ENCODE data around the gene CDC73. TPM values are rescaled to one million over a fixed set of nuclear protein-coding genes. Genes with fewer than 3 reads are reported as not detected.
"Not testable (repeated sequence)": the region's sequence is repeated elsewhere in the genome, so short reads cannot be mapped to it uniquely, and the experiment has no call there.

CDC73 gene
- polyA plus RNA-seq, 1 donor (not counting 4 experiments of a cell fraction or from before 2014, with no cell fraction given), result 45.3 TPM

DNA sequence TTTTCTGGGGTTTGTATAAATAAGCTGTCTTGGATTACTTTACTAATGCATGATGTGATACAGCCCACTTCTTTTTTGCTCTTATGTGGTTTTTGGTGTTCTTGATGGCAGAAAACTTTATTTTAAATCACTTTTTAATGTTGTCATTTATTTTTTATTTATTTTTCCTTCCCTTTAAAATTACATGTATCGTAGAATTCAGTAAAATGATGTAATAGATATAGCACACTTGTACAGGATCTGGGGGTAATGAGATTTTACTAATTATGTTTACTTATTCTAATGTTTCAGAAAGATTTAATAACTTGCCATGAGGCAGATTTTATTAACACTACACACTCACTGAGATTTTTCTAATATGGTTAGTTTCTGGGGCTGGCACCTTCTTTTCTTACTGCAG is 65.3 kb downstream of the CDC73 start:
- Histone ChIP-seq H3K79me2 (ENCODE audit: control insufficient read depth, insufficient read depth, low read length) (peaks cover 66% of the 10 kb centered on the region), H3K9me3 (ENCODE audit: control insufficient read depth, low read depth, low read length) (no peaks in the 10 kb centered on the region), H3K4me1 (ENCODE audit: control insufficient read depth, extremely low read depth, insufficient read depth, low read length) (peaks cover 15% of the 10 kb centered on the region), H2AFZ (ENCODE audit: control insufficient read depth, low read length) (no peak overlapping the region), H3K27ac (ENCODE audit: control insufficient read depth, insufficient read depth, low read length) (no peak overlapping the region), H3K9me1 (ENCODE audit: control insufficient read depth, extremely low read depth, insufficient read depth, low read length) (no peaks in the 10 kb centered on the region), H3K4me3 (ENCODE audit: control insufficient read depth in 2 of 3, extremely low read depth in 1 of 3, insufficient read depth in 2 of 3, low read depth in 1 of 3, low read length in 3 of 3) (no peak overlapping the region), H3K36me3 (ENCODE audit: control insufficient read depth in 2 of 2, extremely low read depth in 1 of 2, insufficient read depth in 2 of 2, low read length in 2 of 2) (no peaks in the 10 kb centered on the region), H3K27me3 (ENCODE audit: control insufficient read depth, extremely low read depth, insufficient read depth, low read length) (no peaks in the 10 kb centered on the region), H4K20me1 (ENCODE audit: control insufficient read depth, extremely low read depth, insufficient read depth, low read length) (peaks cover 4% of the 10 kb centered on the region), H3K4me2 (ENCODE audit: control insufficient read depth, extremely low read depth, insufficient read depth, low read depth, low read length) (no peak overlapping the region), H3K9ac (ENCODE audit: control insufficient read depth, extremely low read depth, insufficient read depth, low read length) (no peak overlapping the region)
- dilution Hi-C loops (cut with MboI; ENCODE audit: extremely low pct_ligation_motif_present, low sequenced_read_pairs), result no loop called here
- DNase-seq (ENCODE audit: low read depth, low spot score) (no peak), FAIRE-seq (no peak)
- TF ChIP-seq EZH2 (IDR thresholded peaks at IDR 0.05; ENCODE audit: low read length), result no peak
- TF ChIP-seq, protein P1, sequence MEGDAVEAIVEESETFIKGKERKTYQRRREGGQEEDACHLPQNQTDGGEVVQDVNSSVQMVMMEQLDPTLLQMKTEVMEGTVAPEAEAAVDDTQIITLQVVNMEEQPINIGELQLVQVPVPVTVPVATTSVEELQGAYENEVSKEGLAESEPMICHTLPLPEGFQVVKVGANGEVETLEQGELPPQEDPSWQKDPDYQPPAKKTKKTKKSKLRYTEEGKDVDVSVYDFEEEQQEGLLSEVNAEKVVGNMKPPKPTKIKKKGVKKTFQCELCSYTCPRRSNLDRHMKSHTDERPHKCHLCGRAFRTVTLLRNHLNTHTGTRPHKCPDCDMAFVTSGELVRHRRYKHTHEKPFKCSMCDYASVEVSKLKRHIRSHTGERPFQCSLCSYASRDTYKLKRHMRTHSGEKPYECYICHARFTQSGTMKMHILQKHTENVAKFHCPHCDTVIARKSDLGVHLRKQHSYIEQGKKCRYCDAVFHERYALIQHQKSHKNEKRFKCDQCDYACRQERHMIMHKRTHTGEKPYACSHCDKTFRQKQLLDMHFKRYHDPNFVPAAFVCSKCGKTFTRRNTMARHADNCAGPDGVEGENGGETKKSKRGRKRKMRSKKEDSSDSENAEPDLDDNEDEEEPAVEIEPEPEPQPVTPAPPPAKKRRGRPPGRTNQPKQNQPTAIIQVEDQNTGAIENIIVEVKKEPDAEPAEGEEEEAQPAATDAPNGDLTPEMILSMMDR (optimal IDR thresholded peaks at IDR 0.05 in 1 of 3, IDR thresholded peaks at IDR 0.05 in 1 of 3, conservative IDR thresholded peaks at IDR 0.05 in 1 of 3; ENCODE audit: extremely low read depth in 1 of 3, insufficient read depth in 2 of 3, low read length in 3 of 3), result no peak

DNA sequence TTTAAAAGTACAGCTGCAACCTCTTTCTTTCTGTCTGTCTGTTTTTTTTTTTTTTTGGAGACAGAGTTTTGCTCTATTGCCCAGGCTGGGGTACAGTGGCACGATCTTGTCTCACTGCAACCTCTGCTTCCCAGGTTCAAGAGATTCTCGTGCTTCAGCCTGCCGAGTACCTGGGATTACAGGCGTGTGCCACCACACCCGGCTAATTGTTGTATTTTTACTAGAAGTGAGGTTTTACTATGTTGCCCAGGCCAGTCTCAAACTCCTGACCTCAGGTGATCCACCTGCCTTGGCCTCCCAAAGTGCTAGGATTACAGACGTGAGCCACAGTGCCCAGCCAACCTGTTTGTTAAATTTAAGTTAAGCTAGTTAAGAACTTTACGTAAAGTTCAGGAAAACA is 67.1 kb downstream of the CDC73 start:
- H3K4me3 ChIP-seq (ENCODE audit: control insufficient read depth in 2 of 3, extremely low read depth in 1 of 3, insufficient read depth in 2 of 3, low read depth in 1 of 3, low read length in 3 of 3); DNase-seq (ENCODE audit: low read depth, low spot score); H4K20me1 ChIP-seq (ENCODE audit: control insufficient read depth, extremely low read depth, insufficient read depth, low read length); H3K36me3 ChIP-seq (ENCODE audit: control insufficient read depth in 2 of 2, extremely low read depth in 1 of 2, insufficient read depth in 2 of 2, low read length in 2 of 2); dilution Hi-C loops (cut with MboI; ENCODE audit: extremely low pct_ligation_motif_present, low sequenced_read_pairs); H3K9me1 ChIP-seq (ENCODE audit: control insufficient read depth, extremely low read depth, insufficient read depth, low read length); H3K9me3 ChIP-seq (ENCODE audit: control insufficient read depth, low read depth, low read length); H3K4me2 ChIP-seq (ENCODE audit: control insufficient read depth, extremely low read depth, insufficient read depth, low read depth, low read length); H3K9ac ChIP-seq (ENCODE audit: control insufficient read depth, extremely low read depth, insufficient read depth, low read length); H3K27ac ChIP-seq (ENCODE audit: control insufficient read depth, insufficient read depth, low read length); FAIRE-seq; H3K27me3 ChIP-seq (ENCODE audit: control insufficient read depth, extremely low read depth, insufficient read depth, low read length); H2AFZ ChIP-seq (ENCODE audit: control insufficient read depth, low read length): not testable (repeated sequence)
- Histone ChIP-seq H3K79me2 (ENCODE audit: control insufficient read depth, insufficient read depth, low read length) (peaks cover 70% of the 10 kb centered on the region), H3K4me1 (ENCODE audit: control insufficient read depth, extremely low read depth, insufficient read depth, low read length) (peaks cover 15% of the 10 kb centered on the region)

DNA sequence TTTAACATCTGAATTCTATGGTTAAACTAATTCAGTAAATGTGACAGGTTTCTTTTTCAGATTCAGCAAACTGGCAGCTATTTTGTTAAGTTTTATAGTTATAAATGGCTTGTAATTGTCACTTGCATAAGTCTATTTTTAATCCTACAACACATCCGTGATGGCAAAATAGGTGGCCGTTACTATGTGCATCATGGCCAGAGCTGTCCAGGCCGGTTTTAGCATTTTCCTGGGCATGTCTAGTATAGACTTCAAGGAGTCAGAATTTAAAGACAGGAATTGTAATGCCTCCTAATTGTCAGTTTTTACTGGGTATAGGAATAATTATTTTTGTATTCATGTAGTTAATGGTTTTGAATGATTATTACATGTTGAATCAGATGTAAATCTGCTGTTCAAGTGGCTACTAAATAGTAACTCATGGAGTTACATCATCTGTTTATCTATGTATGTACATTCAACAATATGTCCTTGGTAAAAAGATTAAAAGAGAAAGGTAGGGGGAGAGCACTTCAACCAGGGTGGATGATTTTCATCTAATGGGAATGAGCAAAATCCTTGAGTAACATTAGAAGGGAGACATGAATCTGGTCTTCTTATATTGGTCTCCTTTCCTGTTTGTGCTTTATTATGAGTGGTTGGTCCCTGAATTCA is 67.7 kb downstream of the CDC73 start:
- H3K9me3 ChIP-seq (ENCODE audit: control insufficient read depth, low read depth, low read length), result no peaks in the 10 kb centered on the region
- H3K27me3 ChIP-seq (ENCODE audit: control insufficient read depth, extremely low read depth, insufficient read depth, low read length), result no peaks in the 10 kb centered on the region
- peaks cover 73% of the 10 kb centered on the region for H3K79me2 ChIP-seq (ENCODE audit: control insufficient read depth, insufficient read depth, low read length)
- H4K20me1 ChIP-seq (ENCODE audit: control insufficient read depth, extremely low read depth, insufficient read depth, low read length), result peaks cover 4% of the 10 kb centered on the region
- peaks cover 15% of the 10 kb centered on the region for H3K4me1 ChIP-seq (ENCODE audit: control insufficient read depth, extremely low read depth, insufficient read depth, low read length)
- no peak for DNase-seq (ENCODE audit: low read depth, low spot score)
- dilution Hi-C loops (cut with MboI; ENCODE audit: extremely low pct_ligation_motif_present, low sequenced_read_pairs), result no loop called here
- TF ChIP-seq EZH2 (IDR thresholded peaks at IDR 0.05; ENCODE audit: low read length), result no peak
- TF ChIP-seq, protein P1 (optimal IDR thresholded peaks at IDR 0.05 in 1 of 3, IDR thresholded peaks at IDR 0.05 in 1 of 3, conservative IDR thresholded peaks at IDR 0.05 in 1 of 3; ENCODE audit: extremely low read depth in 1 of 3, insufficient read depth in 2 of 3, low read length in 3 of 3), result no peak
- no peak overlapping the region for H3K27ac ChIP-seq (ENCODE audit: control insufficient read depth, insufficient read depth, low read length)
- no peaks in the 10 kb centered on the region for H3K36me3 ChIP-seq (ENCODE audit: control insufficient read depth in 2 of 2, extremely low read depth in 1 of 2, insufficient read depth in 2 of 2, low read length in 2 of 2)
- H3K9me1 ChIP-seq (ENCODE audit: control insufficient read depth, extremely low read depth, insufficient read depth, low read length), result no peaks in the 10 kb centered on the region
- no peak overlapping the region for H3K4me2 ChIP-seq (ENCODE audit: control insufficient read depth, extremely low read depth, insufficient read depth, low read depth, low read length)
- FAIRE-seq, result no peak
- H3K4me3 ChIP-seq (ENCODE audit: control insufficient read depth in 2 of 3, extremely low read depth in 1 of 3, insufficient read depth in 2 of 3, low read depth in 1 of 3, low read length in 3 of 3), result no peak overlapping the region
- no peak overlapping the region for H2AFZ ChIP-seq (ENCODE audit: control insufficient read depth, low read length)
- H3K9ac ChIP-seq (ENCODE audit: control insufficient read depth, extremely low read depth, insufficient read depth, low read length), result no peak overlapping the region

Data from keratinocyte (primary cell).